ENCODE measurements around the gene ATP6V0D1.
A peak's percentile ranks its signal among the peaks of the same experiment; 100 is the strongest.

ATP6V0D1 gene

GRCh38 chr16:67506468-67506867 is 25.5 kb upstream of the ATP6V0D1 start:
- no peaks in the 10 kb centered on the region for H3K79me2 ChIP-seq (ENCODE audit: insufficient read depth, low read length)

GRCh38 chr16:67504031-67505021 is 23.4 kb upstream of the ATP6V0D1 start:
- H3K9ac ChIP-seq (ENCODE audit: low read length) = no peak overlapping the region
- no peaks in the 10 kb centered on the region for H3K36me3 ChIP-seq (ENCODE audit: insufficient read depth, low read length)
- H3K27me3 ChIP-seq (ENCODE audit: insufficient read depth, low read length) = no peaks in the 10 kb centered on the region
- no peaks in the 10 kb centered on the region for H3K9me3 ChIP-seq (ENCODE audit: low read length)
- no peaks in the 10 kb centered on the region for H4K20me1 ChIP-seq (ENCODE audit: insufficient read depth, low read length)
- H3K4me1 ChIP-seq (ENCODE audit: insufficient read depth, low read length, severe bottlenecking) = peaks cover 13% of the 10 kb centered on the region
- no peaks in the 10 kb centered on the region for H3K9me2 ChIP-seq (ENCODE audit: low read depth, low read length)
- H3K4me3 ChIP-seq (ENCODE audit: low read depth, low read length, poor library complexity, severe bottlenecking) = no peak overlapping the region
- H2AFZ ChIP-seq (ENCODE audit: low read length) = no peak overlapping the region
- H3F3A ChIP-seq (ENCODE audit: insufficient read depth, low read length) = no peaks in the 10 kb centered on the region
- no peaks in the 10 kb centered on the region for H3K79me2 ChIP-seq (ENCODE audit: insufficient read depth, low read length)
- no peak overlapping the region for H3K4me2 ChIP-seq (ENCODE audit: low read length)
- H3K27ac ChIP-seq (ENCODE audit: low read depth, low read length, poor library complexity, severe bottlenecking) = peak overlapping the region; percentile 33
- TF ChIP-seq CTCF (IDR thresholded peaks at IDR 0.05; ENCODE audit: low read length) (no peak), EZH2 (IDR thresholded peaks at IDR 0.05; ENCODE audit: borderline replicate concordance, low read length) (no peak)

More at GRCh38 chr16:67506468-67506867, 25.5 kb upstream of the ATP6V0D1 start:
- no peak overlapping the region for H2AFZ ChIP-seq (ENCODE audit: low read length)
- H3F3A ChIP-seq (ENCODE audit: insufficient read depth, low read length) = no peaks in the 10 kb centered on the region
- H3K9me3 ChIP-seq (ENCODE audit: low read length) = no peaks in the 10 kb centered on the region
- no peaks in the 10 kb centered on the region for H3K36me3 ChIP-seq (ENCODE audit: insufficient read depth, low read length)
- H3K4me1 ChIP-seq (ENCODE audit: insufficient read depth, low read length, severe bottlenecking) = peaks cover 13% of the 10 kb centered on the region
- H4K20me1 ChIP-seq (ENCODE audit: insufficient read depth, low read length) = no peaks in the 10 kb centered on the region
- TF ChIP-seq EZH2 (IDR thresholded peaks at IDR 0.05; ENCODE audit: borderline replicate concordance, low read length) = no peak
- TF ChIP-seq CTCF (IDR thresholded peaks at IDR 0.05; ENCODE audit: low read length) = no peak
- H3K27me3 ChIP-seq (ENCODE audit: insufficient read depth, low read length) = no peaks in the 10 kb centered on the region
- no peak overlapping the region for H3K4me2 ChIP-seq (ENCODE audit: low read length)
- H3K9me2 ChIP-seq (ENCODE audit: low read depth, low read length) = no peaks in the 10 kb centered on the region
- H3K4me3 ChIP-seq (ENCODE audit: low read depth, low read length, poor library complexity, severe bottlenecking) = no peak overlapping the region
- no peak overlapping the region for H3K27ac ChIP-seq (ENCODE audit: low read depth, low read length, poor library complexity, severe bottlenecking)
- no peak overlapping the region for H3K9ac ChIP-seq (ENCODE audit: low read length)

GRCh38 chr16:67499106-67499505 is 18.1 kb upstream of the ATP6V0D1 start:
- H3K4me3 ChIP-seq (ENCODE audit: low read depth, low read length, poor library complexity, severe bottlenecking) = no peak overlapping the region
- TF ChIP-seq EZH2 (IDR thresholded peaks at IDR 0.05; ENCODE audit: borderline replicate concordance, low read length) = no peak
- no peak for TF ChIP-seq CTCF (IDR thresholded peaks at IDR 0.05; ENCODE audit: low read length)
- no peak overlapping the region for H3K9ac ChIP-seq (ENCODE audit: low read length)
- no peaks in the 10 kb centered on the region for H3K9me3 ChIP-seq (ENCODE audit: low read length)
- H3K27ac ChIP-seq (ENCODE audit: low read depth, low read length, poor library complexity, severe bottlenecking) = no peak overlapping the region
- no peaks in the 10 kb centered on the region for H3K9me2 ChIP-seq (ENCODE audit: low read depth, low read length)
- H3K79me2 ChIP-seq (ENCODE audit: insufficient read depth, low read length) = no peaks in the 10 kb centered on the region
- no peak overlapping the region for H2AFZ ChIP-seq (ENCODE audit: low read length)
- no peaks in the 10 kb centered on the region for H3F3A ChIP-seq (ENCODE audit: insufficient read depth, low read length)
- no peaks in the 10 kb centered on the region; the same call in 1 of the 2 replicates for H3K36me3 ChIP-seq (ENCODE audit: insufficient read depth, low read length)
- peaks cover 6% of the 10 kb centered on the region for H3K4me1 ChIP-seq (ENCODE audit: insufficient read depth, low read length, severe bottlenecking)
- no peaks in the 10 kb centered on the region for H4K20me1 ChIP-seq (ENCODE audit: insufficient read depth, low read length)
- no peak overlapping the region for H3K4me2 ChIP-seq (ENCODE audit: low read length)
- no peaks in the 10 kb centered on the region for H3K27me3 ChIP-seq (ENCODE audit: insufficient read depth, low read length)
